ENCODE measurements around the gene SSH2. TPM values are rescaled to one million over a fixed set of nuclear protein-coding genes. Genes with fewer than 3 reads are reported as not detected.
A peak's percentile ranks its signal among the peaks of the same experiment; 100 is the strongest.

Gene SSH2
- 22.0 and 39.4 TPM in 2 replicates for total RNA-seq (2014; rRNA removed; shearing (Covaris generic))
- total RNA-seq (2022), result 73.9 and 78.6 TPM in 2 replicates
- percentile 87 among the genes with signal in this experiment for Bru-seq, nascent RNA
- percentile 91 among the genes with signal in this experiment for BruChase-seq, experiment 1, labeled RNA remaining after a 6-hour chase
- BruChase-seq, experiment 2, labeled RNA remaining after a 2-hour chase, result percentile 88 among the genes with signal in this experiment
- long read RNA-seq, full-length matches to known transcripts, result 29 of 52 reads
- long read RNA-seq, partial matches to known transcripts, result 10 of 52 reads
- long read RNA-seq, other reads (novel, unspliced or antisense), result 13 of 52 reads

GRCh38 chr17:29929533-29930408, at the start of gene SSH2:
TSS of gene SSH2 (minus strand) at chr17:29930228. CDS start at chr17:29930000, 228 bp downstream.
- BruUV-seq (replicated peaks), result no TSS peak
- Histone ChIP-seq H2AFZ (ENCODE audit: low read length) (peak within 1 kb of the TSS; percentile 62), H3K4me2 (ENCODE audit: low read length) (peak within 1 kb of the TSS; percentile 97), H3K27ac (ENCODE audit: low read depth, low read length, poor library complexity, severe bottlenecking) (peak within 1 kb of the TSS; percentile 95), H3K36me3 (ENCODE audit: insufficient read depth, low read length) (peaks cover 27% of the 10 kb centered on the region), H3K9me2 (ENCODE audit: insufficient read depth, low read length) (no peaks in the 10 kb centered on the region), H3K4me1 (ENCODE audit: insufficient read depth, low read length, poor library complexity, severe bottlenecking) (peaks cover 37% of the 10 kb centered on the region), H3K9me3 (ENCODE audit: low read length) (no peaks in the 10 kb centered on the region), H4K20me1 (ENCODE audit: insufficient read depth, low read length) (0 out of 2 replicates have a peak, but pooled peaks cover 14% of the 10 kb centered on the region), H3K79me2 (ENCODE audit: insufficient read depth, low read depth, low read length) (peaks cover 54% of the 10 kb centered on the region), H3K4me3 (ENCODE audit: low read depth, low read length, poor library complexity, severe bottlenecking) (peak within 1 kb of the TSS; percentile 84)
- TF ChIP-seq EZH2phosphoT487 (IDR thresholded peaks at IDR 0.05; ENCODE audit: borderline replicate concordance, low read depth, low read length) (no peak), CTCF (conservative IDR thresholded peaks at IDR 0.05; ENCODE audit: low read length) (no peak)
- ChIA-PET POLR2A (interaction anchor here (0.6 to 3.0 kb wide), 11 partner anchors 7 to 1237 kb away, joined by 3 to 74 read pairs (median 5); no protein-coding TSS in a partner anchor), CTCF (ENCODE audit: unreplicated experiment) (interaction anchor here (0.6 to 2.5 kb wide), 5 partner anchors 49 to 289 kb away, joined by 4 to 16 read pairs (median 8); no protein-coding TSS in a partner anchor)
- peak; percentile 97 for DNase-seq (ENCODE audit: low spot score)
- intact Hi-C loops (cut with micrococcal nuclease; ENCODE audit: unreplicated experiment), result loop anchor here (5.0 kb wide), 3 partner anchors 93 to 668 kb away; no protein-coding TSS in a partner anchor

- POLR2A ChIA-PET, result no interaction called here
- H3K4me3 ChIP-seq (ENCODE audit: low read depth, low read length, poor library complexity, severe bottlenecking), result no peak overlapping the region
- H3K4me1 ChIP-seq (ENCODE audit: insufficient read depth, low read length, poor library complexity, severe bottlenecking), result no peaks in the 10 kb centered on the region
- no peak for DNase-seq (ENCODE audit: low spot score)
- H3K9me2 ChIP-seq (ENCODE audit: insufficient read depth, low read length), result no peaks in the 10 kb centered on the region
- H2AFZ ChIP-seq (ENCODE audit: low read length), result no peak overlapping the region
- H4K20me1 ChIP-seq (ENCODE audit: insufficient read depth, low read length), result no peaks in the 10 kb centered on the region
- intact Hi-C loops (cut with micrococcal nuclease; ENCODE audit: unreplicated experiment), result loop anchor here (5.0 kb wide), 1 partner anchor 114 kb away; no protein-coding TSS in a partner anchor
- no peaks in the 10 kb centered on the region for H3K79me2 ChIP-seq (ENCODE audit: insufficient read depth, low read depth, low read length)
- CTCF ChIA-PET (ENCODE audit: unreplicated experiment), result no interaction called here
- BruUV-seq (replicated peaks), result no TSS peak
- H3K36me3 ChIP-seq (ENCODE audit: insufficient read depth, low read length), result no peaks in the 10 kb centered on the region
- no peaks in the 10 kb centered on the region for H3K9me3 ChIP-seq (ENCODE audit: low read length)
- H3K27ac ChIP-seq (ENCODE audit: low read depth, low read length, poor library complexity, severe bottlenecking), result no peak overlapping the region
- no peak for TF ChIP-seq EZH2phosphoT487 (IDR thresholded peaks at IDR 0.05; ENCODE audit: borderline replicate concordance, low read depth, low read length)
- no peak for TF ChIP-seq CTCF (conservative IDR thresholded peaks at IDR 0.05; ENCODE audit: low read length)
- no peak overlapping the region for H3K4me2 ChIP-seq (ENCODE audit: low read length)
These were observed 47.8 kb upstream of the SSH2 start for GRCh38 chr17:29977836-29978235.

Measured in OCI-LY7 (cell line).